KG1 (cell line): ENCODE measurements around the gene LETM1.

ENCODE experiments used
- DNase-seq: peaks from one replicate; lab custom pipeline; 2025; lab: John Stamatoyannopoulos, UW

LETM1 gene

DNA sequence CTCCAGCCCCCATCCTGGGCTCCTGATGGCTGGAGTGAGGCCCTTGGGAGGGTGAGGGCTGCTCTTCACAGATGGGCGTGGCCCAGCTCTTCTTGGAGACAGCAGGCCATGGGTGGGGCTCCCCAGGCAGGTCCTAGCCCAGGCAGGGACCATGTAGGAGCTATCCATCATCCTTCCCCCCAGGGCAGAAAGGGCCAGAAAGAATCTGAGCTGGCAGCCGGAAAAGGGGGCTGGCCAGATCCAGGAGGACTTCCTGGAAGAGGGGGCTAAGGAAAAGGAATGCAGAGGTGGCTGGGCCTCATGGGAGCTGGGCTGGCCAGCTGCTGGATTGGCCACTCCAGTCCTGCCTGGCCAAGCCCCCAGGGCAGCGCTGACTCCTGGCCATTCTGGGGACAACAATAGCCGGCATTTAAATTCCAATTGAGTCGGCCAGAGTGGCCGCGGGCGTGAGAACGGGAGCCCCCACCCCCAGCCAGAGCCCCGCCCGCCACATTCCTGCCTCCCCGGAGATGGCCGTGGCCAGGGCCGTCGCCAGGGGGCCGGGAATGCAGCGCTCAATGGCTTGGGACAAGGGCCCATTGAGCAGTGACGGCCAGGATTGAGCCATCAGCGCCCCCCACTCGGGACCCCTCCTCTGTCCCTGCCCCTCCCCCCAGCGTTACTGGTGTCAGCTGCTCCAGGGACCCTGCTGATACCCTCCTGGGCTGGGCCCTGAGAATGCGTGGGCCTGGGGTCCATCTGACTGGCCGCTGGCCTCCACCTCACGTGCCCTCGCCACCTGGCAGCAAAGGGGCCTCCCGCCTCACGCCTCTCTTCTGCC, 77.9 kb downstream of the LETM1 start:
- DNase-seq = no peak

DNA sequence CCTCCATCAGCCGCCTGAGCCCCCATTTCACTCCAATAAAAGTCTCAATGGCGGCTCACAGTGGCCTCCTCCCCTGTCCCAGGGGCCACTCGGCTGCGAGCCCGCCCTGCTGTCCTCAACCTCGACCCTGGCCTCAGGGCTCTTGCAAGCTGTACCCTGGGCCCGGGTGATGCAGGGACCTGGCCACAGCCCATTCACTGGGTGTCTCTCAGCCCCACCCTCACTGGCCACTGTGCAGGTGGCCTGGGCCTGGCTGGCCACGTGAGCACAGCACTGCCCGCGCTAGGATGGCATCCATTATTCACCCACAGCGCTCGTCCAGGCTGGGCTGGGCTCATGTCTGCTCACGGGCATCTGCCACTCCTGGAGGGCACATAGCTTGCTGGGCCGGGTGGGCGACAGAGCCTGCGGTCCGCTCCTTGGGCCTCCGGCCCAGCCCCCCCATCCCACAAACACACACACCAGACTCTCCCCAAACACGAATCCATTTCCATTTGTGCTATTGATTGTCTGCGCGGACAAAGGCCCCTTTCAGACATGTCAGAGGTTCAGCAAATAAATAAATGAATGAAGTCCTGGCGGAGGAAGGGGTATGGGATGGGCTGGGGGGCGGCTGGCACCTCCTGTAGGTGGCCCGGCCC, 79.3 kb downstream of the LETM1 start:
- no peak for DNase-seq

DNA sequence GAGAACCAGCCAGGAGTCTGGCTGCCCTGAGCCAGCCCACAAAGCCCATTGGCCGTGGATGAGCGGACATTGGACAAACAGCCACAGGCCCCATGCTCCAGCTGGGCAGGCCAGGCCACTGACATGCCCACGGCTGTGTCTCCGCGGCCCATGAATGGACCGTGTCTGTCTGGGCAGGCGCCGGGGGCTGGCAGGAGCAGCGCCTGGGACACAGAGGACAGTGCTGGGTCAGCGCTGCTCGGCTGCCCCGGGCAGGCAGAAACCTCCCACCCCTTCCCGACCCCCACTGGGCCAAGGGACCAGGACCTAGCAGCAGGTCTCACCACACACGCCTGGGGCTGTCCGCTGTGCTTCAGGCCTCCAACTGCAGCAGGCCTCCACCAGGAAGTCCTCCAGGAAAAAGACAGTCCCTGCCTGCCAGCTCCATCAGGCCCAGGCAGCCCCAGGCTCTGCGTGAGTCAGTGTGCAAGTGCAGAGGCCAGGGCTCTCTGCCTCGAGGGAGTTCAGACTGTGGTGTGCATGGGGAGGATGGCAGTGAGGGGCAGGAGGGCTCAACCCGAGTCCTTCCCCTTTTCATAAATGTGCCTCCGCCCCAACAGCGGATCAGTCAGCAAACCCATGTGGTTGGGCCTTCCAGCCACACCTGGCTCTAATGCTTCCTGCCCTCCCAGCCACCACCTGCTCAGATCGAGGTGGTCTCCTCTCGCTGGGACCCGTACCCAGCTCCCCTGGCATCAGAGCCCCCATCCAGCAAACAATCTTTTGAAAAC, 80.0 kb downstream of the LETM1 start:
- no peak for DNase-seq

DNA sequence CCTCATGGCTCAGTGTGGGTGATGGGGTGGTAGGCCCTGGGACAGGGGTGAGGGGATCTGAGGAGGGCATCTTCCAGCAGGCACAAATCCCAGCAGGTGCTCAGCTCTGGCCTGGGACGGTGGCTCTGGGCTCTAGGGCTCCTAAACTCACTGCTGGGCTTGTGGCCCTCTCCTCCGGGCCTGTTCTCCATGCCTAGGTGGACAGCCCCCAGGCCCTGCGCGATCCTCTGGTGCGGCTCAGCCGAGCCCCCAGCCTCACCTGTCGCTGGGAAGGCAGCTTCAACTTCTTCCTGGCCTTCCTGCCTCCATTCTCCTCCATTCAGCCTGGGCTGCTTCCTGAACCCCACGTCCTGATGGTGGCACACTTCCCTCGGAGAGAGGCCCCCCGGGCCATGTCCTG, 82.2 kb downstream of the LETM1 start:
- DNase-seq = no peak

DNA sequence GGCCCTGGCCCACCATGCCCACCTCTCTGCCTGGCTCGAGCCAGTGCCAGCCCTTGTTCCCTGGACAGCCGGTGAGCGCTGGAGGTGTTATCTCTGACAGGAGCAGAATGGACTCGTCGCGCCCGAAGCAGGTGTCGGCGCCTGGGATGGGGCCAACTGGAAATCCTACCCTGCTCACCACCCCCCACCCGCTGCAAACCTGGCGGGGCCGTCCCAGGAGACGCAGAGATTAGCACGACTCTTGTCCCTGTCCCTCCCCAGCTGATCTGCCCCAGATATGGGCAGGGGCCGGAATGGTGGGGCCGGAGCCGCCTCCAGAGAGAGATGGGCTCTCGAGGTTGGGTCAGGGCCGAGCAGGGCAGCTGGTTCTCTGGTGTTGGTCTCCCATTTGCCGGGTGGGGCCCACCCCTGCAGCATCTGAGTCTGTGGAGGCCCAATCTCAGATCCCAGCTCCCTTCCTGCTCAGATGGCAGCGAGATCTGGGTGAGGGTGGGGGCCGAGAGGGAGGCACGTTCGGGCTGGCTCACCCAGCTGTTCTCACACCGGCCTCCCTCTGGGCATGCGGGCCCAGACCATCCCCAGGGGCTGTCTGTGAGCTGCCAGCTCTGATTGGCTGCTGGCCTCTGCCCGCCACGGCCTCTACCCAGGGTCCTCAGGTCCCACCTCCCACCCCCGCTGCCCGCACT, 83.0 kb downstream of the LETM1 start:
- DNase-seq = no peak

DNA sequence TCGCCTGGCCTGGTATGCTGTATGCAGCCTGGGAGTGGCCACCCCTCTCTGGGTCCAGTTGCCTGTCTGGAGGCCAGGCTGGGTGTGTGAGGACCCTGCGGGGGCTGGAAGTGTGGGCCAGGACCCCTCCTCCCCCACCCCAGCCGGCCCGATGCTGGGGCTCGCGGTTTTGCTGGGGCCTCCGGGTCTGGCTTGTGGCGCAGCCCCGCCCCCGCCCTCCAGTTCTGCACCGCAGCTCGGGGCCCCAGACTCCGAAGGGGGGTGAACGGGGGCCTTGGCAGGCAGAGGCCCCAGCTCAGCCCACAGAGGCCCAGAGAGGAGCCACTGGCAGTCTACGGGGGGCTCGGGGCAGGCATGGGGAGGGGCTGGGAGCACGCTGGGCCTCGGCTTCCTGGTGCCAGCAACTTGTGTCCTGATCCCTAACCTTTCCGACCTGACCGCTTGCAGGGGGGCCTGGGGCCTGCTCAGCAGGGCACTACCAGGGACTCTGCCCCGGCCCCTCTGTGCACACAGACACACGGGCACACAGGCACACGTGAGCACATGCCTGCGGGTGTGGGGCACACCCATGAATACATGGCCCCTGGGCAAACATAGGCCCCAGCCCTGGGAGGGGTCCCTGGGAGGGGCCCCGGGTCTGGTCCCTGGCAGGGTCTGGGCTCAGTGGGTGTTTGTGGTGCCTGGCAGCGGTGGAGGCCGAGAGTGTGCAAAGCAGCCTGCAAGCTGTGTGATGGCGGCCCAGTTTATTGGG, 84.2 kb downstream of the LETM1 start:
- DNase-seq = peak; percentile 17

DNA sequence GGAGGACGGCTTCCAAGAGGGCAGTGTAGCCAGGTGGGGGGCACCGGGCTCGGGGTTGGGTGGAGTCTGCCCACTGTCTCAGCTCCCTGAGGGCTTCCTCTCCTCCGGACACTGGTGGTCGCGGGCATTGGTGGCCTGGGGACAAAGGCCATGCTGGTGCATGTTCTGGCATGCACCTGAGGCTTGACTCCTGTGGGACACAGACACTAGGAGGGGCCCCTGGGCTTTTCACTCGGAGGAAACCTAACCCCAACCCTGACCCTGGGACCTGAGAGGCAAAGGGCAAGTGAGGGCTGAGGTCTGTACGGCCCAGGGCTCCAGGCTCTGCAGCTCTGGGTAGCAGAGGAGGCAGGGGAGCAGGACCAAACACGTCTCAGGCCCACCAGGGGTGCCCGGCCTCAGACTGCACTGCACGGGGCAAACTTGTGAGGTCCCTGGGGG, 85.1 kb downstream of the LETM1 start:
- no peak for DNase-seq

DNA sequence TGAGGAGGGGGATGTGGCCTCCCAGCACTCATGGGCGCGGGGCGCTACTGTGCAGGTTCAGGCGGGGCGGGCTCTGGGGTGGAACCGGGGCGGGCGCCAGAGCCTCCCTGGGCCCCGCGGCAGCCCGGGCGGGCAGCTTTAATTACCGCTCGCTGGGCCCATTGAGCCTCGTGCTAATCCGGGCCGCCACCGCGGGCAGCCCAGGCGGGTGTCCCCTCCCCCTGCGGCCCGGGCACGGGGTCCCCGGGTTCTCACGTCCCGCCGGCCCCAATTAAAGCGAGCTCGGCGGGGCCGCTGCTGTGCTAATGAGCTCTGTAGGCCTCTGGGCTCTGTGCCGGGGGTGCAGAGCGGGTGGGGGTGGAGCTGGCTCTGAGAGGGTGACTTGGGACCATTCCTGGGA, 85.7 kb downstream of the LETM1 start:
- no peak for DNase-seq

DNA sequence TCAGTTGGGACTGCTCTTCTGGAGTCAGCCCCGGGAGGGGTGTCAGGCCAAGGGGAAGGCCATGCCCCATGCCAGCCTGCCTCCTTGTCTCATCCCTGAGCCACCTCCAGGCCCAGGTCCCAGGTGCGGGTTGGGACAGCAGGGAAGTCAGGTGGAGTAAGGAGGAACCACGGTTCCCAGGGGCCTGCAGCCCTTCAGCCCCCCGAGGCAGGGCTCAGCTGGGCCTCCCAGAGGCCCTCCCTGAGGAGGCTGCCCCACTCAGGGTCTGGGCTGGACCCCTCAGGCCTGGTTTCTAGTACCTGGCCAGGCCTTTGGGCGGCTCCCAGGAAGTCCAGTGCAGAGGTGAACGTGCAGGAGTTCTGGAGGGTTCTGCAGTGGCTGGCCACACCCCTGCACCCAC, 86.3 kb downstream of the LETM1 start:
- no peak for DNase-seq

DNA sequence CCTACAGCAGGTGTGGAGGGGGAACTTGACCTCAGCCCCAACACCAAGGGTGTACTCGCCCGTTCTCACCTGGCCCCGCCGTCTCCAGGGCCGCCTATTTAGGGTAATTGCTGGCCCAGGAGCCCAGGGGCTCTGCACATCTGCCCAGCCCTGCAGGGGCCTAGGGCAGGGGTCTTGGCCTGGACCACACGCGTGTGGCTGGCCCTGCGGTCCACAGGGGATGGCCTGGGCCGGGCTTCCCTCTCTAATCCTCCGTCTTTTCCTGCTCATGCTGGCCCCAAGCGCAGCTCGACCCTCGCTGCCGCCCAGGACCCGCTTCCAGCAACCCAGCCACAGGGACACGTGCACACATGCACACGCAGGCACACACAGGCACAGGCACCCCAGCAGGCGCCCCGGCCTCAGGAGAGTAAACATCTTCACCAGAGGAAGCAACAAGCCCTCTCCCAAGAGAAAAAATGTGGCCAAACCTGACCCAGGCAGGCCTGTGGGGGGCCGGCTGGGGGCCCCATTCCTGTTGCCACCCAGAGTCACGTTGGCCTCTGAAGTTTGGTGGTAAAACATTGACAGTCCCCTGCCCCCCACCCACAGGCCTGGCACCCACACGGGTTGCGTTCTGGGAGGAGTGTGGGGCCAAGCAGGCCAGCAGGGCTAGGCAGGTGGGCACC, 87.5 kb downstream of the LETM1 start:
- DNase-seq = no peak

DNA sequence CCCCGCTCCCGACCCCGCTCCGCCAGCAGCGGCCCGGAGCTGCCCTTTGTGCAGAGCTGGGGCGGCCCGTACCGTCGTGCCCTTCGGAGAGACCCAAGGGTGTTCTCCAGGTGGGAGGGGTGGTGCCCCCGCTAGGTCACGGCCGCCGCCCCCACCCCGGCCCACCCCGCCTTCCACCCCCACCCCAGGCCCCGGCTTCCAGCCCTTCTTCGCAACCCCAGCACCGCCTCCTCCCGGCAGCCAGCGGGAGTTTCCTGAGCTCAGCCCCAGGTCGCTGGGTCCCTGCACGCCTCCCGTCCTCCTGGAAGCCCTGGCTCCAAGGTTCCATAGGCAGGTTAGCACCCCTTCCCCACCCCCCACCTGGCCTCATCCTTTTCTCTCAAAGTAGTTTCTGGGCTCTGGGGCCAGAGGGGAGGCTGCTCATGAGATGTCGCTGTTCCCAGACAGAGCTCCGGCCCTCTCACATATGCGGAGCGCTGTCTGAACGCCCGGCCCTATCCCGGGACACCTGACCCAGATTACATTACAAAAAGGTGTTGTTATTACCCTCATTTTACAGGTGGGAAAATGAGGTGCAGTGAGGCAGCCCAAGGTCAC, 88.1 kb downstream of the LETM1 start:
- DNase-seq = no peak

DNA sequence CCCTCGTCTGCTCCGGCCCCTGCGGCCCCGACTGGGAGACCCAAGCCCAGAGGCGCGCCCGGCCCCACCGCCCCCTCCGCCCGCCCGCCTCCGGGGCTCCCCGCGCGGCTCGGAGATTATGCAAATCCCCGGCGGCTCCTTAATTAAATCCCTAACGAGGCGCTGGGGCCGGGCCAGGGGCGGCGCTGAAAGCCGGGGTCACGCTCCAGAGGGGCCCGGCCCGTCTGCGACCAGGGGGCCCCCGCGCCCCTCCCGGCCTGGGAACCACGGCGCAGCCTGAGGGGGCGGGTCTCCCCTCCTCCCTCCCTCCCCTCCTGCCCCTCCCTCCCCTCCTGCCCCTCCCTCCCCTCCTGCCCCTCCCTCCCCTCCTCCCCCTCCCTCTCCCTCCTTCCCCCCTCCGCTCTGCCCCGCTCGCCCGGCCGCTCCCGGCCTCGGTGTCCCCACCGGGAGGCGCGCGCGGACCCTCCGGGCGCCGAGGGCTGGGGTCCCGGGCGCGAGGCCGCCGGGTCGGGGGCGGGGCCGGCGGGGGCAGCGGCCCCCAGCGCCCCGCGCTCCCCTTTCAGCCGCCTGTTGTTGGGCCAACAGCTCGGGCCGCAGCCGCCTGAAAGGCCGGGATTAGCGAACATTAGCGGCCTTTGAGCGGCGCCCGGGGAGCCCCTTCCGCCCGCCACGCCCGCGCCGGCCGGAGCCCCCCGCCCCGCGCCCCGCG, 88.7 kb downstream of the LETM1 start:
- no peak for DNase-seq

DNA sequence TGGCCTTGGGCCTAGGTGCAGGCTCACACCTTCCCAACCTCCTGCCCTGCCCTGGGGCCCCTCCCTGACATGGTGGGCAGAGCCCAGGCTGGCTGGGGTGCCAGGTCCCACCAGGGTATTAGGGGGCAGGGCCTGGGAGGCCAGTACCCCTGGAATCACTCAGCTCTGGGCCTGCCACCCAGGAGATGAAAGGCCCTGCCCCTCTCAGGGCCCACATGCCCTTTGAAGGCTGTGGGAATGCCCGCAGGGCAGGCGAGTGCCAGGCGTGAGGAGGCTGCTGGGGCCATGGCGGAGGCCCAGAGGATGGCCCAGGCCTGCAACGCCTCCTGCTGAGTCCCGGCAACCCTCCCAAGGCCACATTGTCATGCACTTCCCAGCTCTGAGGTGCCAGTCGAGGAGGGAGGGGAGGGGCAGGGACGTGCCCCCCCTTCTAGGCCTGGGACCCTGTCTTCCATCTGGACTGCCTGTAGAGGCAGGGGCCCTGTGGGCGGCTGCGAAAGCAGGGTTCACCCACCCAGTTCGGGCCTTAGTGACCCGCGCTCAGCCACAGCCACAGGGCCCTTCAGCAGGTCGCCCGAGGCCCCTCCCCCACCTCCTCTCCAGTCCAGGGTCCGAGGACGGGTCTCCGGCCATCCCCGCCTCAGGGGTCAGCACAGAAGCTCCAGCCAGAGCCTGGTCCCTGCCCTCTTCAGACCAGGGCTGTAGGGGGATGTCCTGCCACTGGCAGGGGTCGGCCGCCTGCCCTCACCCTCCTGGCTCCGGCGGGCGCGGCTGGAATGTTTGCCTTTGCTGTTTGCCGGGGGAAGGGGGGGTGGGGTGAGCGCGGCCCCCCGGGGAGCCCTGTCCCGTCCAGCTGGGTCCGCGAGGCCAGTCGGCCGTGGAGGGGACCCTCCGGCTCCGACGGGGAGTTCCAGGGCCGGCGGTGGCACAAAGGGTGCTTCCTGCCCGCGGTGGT, 89.6 kb downstream of the LETM1 start:
- DNase-seq = no peak

DNA sequence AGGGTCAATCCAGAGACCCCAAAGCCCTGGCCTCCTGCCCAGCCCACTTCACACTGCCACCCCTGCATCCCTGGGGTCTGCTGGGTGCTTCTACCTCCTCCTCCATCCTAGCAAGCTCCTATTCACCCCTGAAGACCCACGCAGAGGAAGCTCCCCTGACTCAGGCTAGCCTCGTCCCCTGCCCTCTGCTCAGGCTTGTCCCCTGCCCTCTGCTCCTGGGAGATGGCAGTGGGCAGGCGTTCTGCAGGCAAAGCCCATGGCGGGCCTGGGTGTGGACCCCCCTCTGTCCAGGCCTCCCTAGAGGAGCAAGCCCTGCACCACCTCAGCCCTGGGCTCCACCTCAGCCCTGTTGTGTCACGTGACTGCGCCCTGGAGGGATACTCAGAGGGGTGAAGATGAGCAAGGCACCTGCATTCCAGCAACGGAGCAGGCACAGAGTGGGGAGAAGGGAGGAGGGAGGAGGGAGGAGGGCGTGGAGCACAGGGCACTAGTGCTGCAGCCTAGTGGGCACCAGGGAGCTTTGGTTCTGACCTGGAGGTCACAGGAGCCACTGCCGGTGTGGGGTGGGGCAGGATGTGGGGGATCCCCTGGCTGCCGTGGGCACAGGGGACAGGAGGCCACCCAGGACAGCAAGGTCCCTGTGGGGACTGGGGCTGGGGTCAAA, 90.4 kb downstream of the LETM1 start:
- DNase-seq = no peak

DNA sequence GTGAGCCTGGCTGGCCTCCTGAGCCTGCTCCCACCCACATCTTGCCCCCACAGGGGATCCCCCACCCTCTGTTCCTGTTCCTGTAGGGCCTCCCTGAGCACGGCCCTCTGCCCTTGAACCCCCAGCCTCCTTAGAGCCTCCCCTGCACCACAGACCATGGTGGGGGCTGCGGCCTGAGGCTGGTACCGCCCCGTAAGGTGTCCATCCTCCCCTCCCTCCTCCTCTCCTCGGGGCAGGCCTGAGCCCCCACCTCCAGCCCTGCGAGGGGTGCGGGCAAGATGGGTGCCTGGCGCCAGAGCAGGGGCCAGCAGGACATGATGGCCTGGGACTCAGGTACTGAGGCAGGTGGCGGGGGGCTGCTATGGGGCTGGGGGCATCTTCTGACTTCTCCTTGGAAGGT, 91.3 kb downstream of the LETM1 start:
- DNase-seq = no peak

DNA sequence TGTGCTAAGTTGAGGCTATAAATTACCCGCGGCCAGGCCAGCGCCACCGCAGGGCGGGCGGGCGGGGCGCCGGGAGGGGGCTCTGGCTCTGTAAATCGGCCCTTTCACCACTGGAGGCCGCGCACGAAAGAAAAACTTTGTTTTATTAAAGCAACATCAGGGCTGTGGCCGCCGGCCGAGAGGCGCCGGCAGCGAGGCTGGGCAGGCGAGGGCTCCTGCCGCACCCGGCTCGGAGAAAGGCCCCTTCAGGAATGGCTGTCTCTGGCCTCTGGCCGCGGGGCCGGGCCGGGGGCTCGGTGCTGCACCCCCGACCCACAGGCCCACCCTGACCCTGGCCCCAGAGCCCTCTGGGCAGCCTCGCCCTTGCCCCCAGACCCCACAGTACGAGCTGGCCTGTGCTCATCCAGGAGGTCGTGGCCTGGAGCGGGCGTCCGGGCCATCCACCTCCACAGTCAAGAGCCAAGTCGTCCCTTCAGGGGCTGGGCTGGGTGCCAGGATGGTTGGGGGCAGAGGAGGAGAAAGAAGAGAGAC, 92.3 kb downstream of the LETM1 start:
- DNase-seq = no peak

DNA sequence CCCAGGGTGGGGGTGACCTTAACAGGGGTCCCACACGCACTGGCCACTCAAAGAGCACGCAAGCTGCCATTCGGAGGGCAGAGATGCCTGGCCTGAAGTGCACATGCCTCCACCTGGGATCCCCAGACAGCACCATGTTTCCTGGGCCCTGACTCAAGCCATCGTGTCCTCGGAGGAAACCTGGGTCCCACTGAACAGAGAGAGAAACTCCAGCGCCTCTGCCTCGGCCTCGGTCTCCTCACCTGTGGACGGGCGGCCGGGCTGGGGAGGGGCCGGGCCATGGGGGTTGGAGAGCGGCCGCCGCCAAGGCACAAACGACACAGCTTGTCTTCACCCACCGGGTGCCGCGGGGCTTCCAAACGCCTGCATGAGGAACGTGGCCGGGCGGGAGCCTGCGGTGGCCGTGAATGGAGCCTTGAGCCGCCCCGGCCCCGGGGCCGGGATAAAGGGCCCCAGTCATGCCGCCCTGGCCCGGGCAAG, 92.8 kb downstream of the LETM1 start:
- DNase-seq = no peak
